GM04503 (cell line): Measurements from ENCODE around the gene FAF1.
A peak's percentile ranks its signal among the peaks of the same experiment; 100 is the strongest.
"Not testable (repeated sequence)": the region's sequence is repeated elsewhere in the genome, so short reads cannot be mapped to it uniquely, and the experiment has no call there.

Source experiments
- DNase-seq: peaks from one replicate; pipeline ENCODE4 v3.0.0-alpha.2; 2012; ENCODE audit warnings: low read depth

Gene FAF1

DNA sequence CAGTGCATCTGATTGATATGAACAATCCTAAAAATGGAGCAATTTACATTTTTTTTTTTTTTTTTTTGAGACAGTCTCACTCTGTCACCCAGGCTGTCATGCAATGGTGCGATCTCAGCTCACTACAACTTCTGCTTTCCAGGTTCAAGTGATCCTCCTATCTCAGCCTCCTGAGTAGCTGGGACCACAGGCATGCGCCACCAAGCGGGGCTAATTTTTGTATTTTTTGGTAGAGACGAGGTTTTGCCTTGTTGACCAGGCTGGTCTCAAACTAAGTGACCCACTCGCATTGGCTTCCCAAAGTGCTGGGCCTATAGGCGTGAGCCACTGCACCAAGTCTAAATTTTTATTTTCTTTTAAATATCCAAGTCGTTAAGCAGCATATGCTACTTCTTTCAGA lies 109.0 kb downstream of the FAF1 start:
- no peak for DNase-seq

DNA sequence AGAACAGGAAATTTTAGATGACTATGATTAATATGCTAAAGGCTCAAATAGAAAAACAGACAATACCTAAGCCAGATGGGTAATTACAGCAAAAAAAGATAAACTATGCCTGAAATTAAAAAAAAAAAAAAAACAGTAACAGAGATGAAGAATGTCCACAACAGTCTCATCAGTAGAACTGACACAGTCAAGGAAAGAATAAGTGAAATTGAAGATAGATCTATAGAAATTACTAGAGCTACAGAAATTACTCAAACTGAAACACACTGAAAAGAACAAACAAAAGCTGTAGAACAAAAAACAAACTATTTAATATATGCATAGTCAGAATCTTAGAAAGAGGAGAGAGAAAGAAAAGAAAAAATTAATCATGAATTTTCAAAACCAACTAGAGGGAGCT lies 112.8 kb downstream of the FAF1 start:
- no peak for DNase-seq

DNA sequence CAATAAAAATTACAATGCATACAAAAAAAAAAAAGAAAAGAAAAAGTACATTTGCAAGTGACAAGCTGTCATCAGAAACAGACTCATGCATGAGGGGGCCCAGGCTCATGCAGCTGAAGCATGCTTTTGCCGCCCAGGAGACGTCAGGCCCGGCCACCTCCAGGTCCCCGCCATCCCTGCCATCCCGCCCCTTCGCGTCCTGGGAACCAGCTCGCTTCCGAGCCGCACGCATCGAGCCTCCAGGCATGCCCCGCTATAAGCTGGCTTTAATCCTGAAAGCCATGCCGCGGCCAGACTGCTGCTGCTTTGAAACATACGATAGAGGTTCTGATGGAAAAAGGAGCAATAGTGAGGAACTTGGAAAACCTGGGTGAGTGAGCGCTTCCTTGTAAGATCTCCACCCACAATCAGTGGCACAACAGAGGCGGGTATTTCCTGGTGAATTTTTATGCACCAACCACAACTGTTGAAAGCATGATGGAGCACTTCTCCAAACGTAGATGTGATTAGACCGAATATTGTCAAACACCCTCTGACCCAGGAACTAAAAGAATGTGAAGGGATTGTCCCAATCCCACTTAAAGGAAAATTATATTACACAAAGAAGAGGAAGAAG lies 113.7 kb downstream of the FAF1 start:
- no peak for DNase-seq

DNA sequence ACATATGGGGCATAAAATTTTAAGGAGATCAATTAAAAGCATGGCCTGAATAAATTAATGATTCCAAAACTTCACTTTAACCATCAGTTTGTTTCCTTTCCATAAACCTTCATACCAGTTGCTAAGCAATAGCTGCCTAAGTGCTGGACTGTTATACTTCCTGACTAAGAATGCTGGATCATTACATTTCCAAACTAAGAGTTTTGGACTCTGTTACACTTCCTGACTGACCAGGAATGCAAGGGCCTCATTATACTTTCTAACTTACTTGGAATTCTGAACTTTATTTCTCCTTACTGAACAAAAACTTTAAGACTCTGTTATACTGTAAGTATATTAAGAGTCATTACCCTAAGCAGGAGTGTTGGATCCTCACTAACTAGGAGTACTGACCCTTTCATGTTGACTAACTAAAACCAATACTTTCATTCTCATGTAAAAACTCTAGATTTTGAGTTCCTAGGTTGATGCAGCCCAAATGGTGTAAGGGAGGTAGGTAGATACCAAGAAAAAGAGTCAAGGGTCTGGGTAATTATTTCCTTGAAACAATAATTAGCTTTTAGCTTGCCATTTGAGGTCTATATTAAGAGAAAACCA lies 118.2 kb downstream of the FAF1 start:
- DNase-seq = peak; percentile 67

DNA sequence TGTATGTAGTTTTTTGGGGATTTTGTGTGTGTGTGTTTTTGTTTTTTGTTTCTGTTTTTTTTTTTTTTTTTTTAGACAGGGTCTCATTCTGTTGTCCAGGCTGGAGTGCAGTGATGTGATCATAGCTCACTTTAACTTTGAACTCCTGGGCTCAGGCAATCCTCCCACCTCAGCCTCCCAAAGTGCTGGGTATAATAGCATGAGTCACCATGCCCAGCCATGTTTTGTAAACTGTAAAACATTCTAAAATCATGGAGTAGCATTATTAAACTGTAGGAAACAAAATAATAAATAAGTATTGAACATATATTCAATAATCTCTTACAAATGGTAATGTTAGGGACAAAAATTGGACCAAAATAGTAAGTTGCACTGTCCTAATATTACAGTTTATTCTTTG lies 124.0 kb downstream of the FAF1 start:
- DNase-seq = no peak

DNA sequence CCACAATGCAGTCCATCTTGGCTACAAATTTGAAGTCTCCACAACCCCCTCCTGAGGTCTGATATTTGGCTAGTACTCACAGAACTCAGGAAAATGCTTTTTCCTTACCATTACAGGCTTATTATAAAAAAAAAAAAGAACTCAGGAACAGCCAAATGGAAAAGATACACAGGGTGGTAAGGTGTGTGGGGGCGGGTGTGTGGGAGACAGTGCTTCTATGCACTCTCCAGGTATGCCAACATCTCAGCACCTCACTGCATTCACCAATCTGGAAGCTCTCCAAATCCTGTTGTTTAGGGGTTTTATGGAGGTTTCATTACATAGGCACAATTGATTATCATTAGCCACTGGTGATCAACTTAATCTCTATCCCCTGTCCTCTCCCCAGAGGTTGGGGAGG lies 126.9 kb downstream of the FAF1 start:
- no peak for DNase-seq

DNA sequence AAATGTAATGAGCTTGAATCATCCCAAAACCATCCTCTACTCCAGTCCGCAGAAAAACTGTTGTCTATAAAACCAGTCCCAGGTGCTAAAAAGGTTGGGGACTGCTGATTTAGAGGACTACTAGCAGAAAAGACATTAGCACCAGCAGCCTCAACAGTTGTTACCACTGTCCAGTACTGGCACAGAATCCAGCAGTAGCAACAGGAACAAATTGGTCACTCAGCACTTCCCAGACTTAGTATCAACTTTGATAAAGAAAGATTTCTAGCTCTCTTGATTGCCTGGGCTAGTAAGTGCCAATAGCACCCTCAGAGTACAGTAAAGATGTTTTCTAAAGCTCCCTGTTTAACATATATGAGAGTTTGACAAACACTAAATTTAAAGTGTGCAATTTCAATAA lies 127.9 kb downstream of the FAF1 start:
- no peak for DNase-seq

DNA sequence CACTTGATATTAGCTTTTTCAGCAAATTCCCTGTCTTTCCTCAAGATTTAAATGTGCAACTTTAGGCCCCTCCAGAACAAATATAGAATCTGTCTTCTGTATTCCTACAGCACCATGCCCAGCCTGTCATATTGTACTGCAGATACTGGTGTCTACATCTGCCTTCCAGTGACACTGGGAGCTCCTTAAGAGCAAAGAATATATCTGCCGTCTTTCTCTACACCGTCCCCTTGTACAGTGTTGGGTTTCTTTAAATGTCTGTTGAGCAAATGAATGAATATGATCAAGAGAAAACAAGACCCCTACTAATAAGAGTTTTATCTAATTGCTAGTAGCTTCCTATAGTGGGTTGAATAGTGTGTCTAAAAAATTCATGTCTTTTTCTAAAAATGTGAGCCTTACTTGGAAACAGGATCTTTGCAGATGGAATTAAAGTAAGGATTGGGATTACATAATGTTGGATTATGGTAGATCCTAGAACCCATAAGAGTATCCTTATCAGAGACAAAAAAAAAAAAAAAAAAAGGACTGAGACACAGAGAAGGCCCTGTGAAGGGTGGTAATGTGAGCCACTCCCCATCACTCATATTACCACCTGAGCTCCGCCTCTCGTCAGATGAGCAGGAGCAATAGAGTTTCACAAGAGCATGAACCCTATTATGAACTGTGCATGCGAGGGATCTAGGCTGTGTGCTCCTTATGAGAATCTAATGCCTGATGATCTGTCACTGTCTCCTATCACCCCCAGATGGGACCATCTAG lies 128.6 kb downstream of the FAF1 start:
- no peak for DNase-seq

DNA sequence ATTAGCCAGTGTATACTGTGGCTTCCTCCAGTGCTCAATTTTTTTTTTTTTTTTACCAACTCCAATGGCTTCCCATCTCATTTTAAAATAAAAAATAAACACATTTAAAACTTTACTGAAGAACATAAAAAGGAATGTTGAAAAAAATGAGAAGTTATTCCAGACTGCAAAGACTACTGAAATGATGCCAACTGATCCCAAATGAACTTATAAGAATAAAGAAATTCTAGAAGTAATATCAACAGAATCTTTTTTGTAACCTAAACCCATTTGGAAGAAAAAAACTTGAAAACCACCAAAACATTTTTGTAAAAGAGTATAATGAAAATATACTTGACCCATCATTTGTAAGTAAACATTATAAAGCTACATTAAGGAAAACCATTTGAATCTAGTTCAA lies 129.4 kb downstream of the FAF1 start:
- no peak for DNase-seq

DNA sequence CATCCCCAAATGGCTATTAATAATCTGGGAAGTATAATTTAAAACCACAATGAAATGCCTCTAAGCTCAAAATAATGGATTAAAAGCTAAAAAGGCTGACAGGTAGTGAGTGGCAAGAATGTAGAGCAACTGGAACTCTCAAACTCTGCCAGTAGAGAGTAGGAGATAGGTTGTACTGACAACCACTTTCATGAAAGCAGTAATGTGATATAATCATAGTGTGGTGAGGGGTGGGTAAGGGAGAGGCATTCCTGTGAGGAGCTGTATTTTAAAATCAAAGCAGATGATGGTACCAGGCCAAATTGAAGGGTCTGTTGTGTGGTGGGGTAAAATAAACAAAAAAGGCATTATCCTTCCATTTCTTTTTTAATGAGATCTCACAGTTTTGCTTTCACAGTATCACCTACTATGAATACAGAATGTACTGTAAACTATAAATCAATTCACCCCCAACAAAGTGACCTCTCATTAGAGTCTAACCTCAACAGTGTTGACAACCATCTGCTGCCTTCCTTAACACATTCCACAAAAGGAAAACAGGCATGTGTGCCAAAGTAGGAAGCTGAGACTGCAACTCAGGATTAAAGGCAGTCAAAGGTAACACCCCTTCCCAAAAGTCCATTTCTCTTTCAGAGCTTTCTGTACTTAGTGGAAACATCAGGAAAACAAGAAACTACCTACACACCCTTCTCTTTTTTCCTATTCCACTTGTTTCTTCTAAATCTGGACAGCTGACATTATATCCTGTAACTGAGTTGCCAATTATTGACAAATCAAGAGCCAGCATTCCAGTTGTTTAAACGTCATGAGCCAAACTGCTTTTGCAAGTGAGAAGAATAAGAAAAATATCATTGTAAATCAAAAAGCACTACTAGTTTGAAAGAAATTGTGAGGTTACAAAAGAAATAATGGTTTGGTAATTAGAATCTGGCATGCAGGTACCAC lies 130.8 kb downstream of the FAF1 start:
- DNase-seq = peak; percentile 13

DNA sequence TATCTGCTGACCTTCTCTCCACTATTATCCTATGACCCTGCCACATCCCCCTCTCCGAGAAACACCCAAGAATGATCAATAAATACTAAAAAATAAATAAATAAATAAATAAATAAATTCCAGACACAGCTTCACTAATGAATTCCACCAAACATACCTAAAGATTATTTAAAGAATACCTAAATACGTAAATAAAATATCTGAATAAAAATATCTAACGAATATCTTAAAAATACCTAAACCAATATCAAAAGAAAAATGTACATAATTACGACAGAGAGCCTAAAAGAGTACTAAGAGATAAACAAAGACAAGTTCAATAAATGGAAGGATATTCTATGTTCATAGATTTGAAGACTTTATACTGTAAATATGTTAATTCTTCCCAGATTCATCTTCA lies 132.5 kb downstream of the FAF1 start:
- no peak for DNase-seq

DNA sequence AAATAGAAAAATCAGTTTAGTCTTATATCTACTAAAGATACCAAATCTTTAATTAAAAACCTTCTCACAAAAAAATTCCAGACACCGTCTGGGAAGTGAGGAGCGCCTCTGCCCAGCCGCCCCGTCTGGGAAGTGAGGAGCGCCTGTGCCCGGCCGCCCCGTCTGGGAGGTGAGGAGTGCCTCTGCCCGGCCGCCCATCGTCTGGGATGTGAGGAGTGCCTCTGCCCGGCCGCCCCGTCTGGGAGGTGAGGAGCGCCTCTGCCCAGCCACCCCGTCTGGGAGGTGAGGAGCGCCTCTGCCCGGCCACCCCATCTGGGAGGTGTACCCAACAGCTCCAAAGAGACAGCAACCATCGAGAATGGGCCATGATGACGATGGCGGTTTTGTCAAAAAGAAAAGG lies 133.3 kb downstream of the FAF1 start:
- not testable (repeated sequence) for DNase-seq

DNA sequence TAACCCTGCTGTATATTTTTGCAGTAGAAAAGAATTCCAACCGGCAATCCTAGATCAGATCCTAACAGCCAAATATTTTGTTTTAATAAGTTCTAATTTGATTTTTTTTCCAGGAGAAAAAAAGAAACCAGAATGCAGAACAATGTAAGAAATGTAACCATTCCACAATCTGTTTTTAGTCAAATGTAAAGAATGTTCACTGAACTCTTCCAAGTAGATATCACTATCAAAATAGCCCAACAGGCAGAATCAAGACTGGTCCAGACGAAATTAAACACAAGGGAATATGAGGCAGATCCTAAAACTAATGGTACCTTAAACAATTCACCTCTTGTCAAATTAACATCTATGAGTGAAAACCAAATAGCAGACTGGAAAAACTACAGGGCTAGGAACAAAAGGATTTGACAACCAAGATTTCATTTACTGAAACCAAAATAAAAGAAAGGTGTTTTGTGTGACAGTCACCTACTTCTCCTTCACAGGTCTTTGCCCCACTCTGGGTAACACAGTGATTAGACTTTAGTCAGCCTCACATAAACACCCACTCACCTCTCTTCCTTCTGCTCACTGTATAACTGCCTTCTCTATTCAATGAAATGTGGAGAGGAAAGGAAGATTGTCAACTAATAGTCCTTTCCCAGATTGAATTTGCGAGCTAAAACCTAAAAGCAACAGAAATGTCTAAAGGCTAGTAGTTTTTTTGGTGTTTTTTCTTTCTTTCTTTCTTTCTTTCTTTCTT lies 137.9 kb downstream of the FAF1 start:
- DNase-seq = no peak

DNA sequence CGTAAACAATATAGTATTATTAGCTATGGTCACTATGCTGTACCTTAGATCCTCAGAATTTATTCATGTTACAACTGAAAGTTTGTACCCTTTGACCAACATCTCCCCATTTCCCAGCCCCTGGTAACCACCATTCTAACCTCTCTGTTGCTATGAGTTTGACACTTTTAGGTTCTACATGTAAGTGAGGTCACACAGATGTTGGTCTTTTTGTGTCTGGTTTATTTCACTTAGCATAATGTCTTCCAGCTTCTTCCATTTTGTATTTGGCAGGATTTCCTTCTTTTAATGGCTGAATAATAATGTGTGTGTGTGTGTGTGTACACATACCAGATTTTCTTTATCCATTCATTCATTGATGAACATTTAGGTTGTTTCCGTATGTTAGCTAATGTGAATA lies 139.5 kb downstream of the FAF1 start:
- DNase-seq = no peak

DNA sequence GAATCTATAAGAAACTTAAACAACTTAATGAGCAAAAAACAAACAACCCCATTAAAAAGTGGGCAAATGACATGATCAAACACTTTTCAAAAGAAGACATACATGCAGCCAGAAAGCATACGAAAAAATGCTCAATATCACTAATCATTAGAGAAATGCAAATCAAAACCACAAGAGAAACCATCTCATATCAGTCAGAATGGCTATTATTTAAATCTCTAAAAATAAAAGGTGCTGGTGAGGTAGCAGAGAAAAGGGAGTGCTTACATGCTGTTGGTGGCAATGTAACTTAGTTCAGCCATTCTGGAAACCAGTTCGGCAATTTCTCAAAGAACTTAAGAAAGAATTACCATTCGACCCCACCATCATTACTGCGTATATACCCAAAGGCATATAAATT lies 147.7 kb downstream of the FAF1 start:
- no peak for DNase-seq

DNA sequence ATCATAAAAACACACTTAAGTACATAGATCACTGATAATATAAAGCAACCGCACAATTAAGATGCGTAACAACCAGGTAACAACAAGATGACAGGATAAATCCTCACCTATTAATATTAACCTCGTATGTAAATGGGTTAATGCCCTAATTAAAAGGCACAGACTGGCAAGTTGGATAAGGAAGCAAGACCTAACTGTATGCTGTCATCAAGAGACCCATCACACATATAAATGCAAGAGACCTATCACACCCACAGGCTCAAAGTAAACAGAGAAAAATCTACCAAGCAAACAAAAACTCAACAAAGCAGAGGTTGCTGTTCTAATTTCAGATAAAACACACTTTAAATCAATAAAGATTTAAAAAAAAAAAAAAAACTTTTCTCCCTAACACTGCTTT lies 151.8 kb downstream of the FAF1 start:
- DNase-seq = no peak

DNA sequence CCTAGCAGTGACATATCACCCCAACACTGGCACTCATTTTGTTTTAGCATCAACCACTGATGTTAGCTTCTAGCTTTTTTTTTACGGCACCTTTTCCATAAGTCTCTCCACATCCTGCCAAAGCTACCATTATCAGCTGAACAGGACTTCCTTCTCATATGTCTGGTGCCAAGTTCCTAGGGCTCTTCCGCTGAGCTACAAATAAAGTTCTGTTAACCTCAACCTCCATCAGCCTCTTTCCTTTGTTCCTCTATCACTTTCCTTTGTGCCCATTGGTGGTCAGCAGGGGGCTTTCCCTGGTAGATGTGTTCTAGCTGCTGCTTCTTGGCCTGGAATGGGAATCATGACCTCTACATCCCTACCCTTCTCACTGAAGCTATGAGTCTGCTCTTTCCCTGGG lies 163.8 kb downstream of the FAF1 start:
- no peak for DNase-seq

DNA sequence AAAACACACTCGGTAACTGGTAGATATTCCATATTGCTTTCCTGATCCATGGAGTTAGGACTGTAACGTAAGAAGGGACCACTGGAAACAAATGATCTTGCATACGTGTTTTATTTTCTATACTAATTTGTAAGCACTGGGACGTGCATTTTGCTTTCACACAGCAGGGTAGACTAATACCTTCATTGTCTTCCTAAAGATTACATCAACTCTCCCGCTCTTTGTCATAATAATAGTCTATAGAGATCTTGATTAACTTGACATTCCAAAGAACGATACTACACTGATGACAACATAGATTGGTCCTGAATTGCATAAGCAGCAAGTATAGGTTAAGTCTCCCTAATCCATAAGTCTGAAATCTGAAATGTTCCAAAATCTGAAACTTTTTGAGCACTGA lies 166.5 kb downstream of the FAF1 start:
- no peak for DNase-seq

DNA sequence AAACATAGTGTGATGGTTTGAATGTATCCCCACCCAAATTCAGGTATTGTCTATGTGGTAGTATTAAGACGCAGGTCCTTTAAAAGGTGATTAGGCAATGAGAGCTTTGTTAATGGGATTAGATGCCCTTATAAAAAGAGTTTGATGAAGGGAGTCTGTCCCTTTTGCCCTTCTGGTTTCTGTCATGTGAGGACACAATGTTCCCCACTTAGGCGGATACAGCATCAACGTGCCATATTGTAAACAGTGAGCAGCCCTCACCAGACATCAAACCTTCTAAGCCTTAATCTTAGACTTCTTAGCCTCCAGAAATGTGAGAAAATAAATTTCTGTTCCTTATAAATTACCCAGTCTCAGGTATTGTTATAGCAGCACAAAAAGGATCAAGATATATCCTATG lies 172.8 kb downstream of the FAF1 start:
- DNase-seq = no peak

DNA sequence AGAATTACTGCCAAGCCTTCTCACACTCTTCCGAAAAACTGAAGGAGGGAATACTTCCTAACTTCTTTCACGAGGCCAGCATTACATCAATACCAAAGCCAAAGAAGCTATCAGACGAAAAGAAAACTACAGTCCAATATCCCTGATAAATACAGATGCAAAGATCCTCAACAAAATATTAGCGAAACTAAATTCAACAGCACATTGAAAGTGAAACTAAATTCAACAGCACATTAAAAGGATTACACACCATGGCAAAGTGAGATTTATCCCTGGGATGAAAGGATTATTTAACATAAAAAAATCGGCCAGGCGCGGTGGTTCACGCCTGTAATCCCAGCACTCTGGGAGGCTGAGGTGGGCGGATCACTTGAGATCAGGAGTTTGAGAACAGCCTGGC lies 176.8 kb downstream of the FAF1 start:
- DNase-seq = peak; percentile 19

DNA sequence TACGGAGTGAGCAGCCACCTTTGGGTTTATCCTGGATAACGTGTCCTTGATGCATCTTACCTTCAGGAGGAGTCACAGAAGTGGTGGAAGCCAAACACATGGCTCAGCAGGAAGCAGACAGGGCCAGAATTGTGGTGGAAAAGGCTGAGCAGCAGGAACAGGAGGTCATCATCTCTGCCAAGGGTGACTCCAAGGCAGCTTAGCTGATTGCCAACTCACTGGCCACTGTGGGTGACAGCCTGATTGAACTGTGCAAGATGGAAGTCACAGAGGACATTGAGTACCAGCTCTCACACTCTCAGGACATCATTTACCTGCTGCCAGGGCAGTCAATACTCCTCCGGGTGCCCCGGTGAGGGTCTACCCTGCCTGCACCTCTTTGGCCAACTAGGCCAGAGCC lies 179.3 kb downstream of the FAF1 start:
- no peak for DNase-seq

DNA sequence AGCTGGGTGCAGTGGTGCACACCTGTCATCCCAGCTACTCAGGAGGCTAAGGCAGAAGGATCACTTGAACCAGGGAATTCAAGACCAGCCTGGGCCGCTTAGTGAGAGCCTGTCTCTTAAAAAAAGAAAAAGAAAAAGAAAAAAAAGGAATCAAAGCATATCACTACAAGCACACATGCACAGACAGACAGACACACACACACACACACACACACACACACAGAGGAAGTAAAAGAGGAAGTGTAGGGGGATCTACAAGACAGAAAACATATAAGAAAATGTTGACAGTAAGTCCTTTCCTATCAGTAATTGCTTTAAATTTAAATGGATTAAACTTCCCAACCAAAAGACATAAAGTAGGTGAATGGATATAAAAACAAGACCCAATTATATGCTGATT lies 180.3 kb downstream of the FAF1 start:
- no peak for DNase-seq
